ENCODE results near the gene LONP2.

DNA sequence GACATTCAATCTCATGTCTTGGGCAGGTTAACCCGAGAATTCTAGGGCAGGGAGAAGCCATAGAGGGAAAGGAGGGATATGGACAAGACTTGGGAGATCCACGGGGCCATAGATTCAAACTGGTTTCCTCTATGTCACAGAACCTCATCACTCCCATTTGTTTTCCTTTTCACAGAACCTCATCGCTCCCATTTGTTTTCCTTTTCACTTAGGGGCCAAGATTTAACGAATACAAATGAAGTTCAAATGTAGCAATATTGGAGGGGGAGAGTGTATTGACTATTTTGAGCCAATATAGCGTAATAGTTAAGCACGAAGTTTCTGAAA is 39.3 kb upstream of the LONP2 start:
- TF ChIP-seq, protein P1, sequence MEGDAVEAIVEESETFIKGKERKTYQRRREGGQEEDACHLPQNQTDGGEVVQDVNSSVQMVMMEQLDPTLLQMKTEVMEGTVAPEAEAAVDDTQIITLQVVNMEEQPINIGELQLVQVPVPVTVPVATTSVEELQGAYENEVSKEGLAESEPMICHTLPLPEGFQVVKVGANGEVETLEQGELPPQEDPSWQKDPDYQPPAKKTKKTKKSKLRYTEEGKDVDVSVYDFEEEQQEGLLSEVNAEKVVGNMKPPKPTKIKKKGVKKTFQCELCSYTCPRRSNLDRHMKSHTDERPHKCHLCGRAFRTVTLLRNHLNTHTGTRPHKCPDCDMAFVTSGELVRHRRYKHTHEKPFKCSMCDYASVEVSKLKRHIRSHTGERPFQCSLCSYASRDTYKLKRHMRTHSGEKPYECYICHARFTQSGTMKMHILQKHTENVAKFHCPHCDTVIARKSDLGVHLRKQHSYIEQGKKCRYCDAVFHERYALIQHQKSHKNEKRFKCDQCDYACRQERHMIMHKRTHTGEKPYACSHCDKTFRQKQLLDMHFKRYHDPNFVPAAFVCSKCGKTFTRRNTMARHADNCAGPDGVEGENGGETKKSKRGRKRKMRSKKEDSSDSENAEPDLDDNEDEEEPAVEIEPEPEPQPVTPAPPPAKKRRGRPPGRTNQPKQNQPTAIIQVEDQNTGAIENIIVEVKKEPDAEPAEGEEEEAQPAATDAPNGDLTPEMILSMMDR (conservative IDR thresholded peaks at IDR 0.05): no peak
- no peak for TF ChIP-seq ZFX (IDR thresholded peaks at IDR 0.05)
